Stimulated activated CD8-positive, alpha-beta memory T cell treated with anti-CD3 and anti-CD28 coated beads, Interleukin-4, amount 100 ng/mL, for 48 hours (primary cell): ENCODE measurements around the gene PODXL.
"Not testable (repeated sequence)": the region's sequence is repeated elsewhere in the genome, so short reads cannot be mapped to it uniquely, and the experiment has no call there.

Experiments
- DNase-seq: peaks from one replicate; pipeline ENCODE4 v3.0.0-alpha.2; 2020

Gene PODXL

DNA sequence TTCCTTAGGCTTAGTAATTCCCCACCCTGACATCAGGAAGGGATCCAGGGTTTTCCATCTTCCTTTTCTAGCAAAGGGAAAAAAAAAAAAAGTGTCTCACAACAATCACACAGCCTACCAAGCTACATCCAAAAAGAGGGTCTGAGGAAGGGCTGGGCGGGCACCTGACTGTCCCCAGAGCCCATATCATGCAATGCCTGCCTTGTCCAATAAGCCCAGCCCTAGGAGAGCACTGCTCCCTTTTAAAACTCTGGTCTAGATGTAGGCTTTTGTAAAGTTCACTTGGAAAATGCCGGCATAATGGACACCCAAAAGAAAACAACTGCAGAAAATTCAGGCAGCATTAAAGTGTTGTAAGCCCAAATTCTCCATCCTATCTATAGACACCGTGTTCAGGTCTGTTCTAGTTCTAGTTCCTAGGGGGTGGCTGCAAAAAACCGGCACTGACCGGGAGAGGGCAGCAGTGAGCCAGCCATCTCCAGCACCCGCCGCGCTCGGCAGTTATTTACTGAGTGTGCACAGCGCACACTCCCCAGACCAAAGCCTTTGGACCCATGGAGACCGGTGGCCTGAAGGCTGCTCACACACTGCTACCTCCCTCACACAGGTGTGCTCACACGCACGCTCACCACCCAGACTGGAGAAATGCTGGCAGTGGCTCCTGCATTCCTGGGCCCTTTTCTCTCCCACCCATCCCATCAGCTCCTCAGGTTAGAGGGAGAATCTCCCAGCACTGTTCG lies 48.7 kb downstream of the PODXL start:
- DNase-seq = peak; percentile 91

GRCh38 chr7:131506597-131506996 lies 49.8 kb downstream of the PODXL start:
- DNase-seq = no peak

- no peak for DNase-seq
These were observed 50.5 kb downstream of the PODXL start for GRCh38 chr7:131505636-131506557.

- DNase-seq = not testable (repeated sequence)
These were observed 51.3 kb downstream of the PODXL start for GRCh38 chr7:131505037-131505620.

DNA sequence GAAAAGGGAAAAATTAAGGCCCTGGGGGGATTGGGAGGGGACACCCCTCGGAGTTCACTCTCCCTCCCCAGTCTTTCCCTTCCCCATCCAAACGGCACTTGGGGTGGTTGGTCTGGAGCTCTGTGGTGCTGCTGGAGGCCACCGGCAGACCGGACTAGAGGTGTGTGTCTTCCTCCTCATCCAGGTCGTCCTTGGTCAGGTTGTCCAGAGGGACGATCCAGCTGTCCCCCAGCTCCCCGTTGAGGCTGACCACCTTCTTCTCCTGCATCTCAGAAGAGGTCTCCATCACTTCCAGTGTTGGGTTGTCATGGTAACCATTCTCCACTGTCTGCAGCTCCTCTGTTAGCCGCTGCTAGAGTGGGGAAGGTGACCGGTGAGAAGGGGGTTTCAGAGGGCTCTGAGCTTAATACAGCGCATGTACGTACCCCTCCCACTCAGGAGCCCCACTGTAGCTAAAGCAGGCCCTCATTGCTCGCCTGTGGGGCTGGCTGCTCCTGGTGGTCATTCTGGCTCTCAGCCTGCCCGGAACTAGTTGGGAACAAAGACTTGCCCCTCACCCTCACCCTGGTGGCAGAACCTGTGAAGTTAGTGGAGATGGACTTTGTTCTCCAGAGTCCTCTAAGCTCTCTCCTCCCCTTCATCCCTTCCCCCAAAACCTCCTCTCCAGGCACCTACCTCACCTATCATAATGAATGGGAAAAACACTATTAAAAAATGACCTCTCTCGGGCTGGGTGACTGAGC lies 52.1 kb downstream of the PODXL start:
- DNase-seq = no peak

GRCh38 chr7:131503639-131504038 lies 52.8 kb downstream of the PODXL start:
- DNase-seq = no peak

- DNase-seq = no peak
These were observed 53.5 kb downstream of the PODXL start for GRCh38 chr7:131502810-131503508.

- DNase-seq = no peak
These were observed 54.3 kb downstream of the PODXL start for GRCh38 chr7:131501930-131502685.

DNA sequence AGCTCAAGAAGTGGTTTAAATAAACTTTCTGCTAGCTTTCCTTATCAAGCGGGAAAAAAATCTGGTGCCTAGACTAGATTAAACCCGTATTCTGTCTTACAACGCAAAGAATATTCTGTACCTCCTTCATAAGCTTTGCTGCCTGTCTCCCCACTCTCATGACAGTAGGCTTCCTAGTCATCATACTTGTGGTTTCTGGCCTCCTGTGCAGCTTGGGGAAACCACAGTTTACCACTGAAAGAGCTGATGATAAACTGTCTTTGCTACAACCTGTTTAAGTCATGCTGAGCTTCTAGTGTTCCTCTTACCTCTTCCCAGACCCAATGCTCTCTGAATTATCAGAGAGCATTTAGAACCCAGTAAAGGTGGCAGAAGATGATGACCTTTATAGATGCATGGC lies 55.0 kb downstream of the PODXL start:
- peak; percentile 51 for DNase-seq

DNA sequence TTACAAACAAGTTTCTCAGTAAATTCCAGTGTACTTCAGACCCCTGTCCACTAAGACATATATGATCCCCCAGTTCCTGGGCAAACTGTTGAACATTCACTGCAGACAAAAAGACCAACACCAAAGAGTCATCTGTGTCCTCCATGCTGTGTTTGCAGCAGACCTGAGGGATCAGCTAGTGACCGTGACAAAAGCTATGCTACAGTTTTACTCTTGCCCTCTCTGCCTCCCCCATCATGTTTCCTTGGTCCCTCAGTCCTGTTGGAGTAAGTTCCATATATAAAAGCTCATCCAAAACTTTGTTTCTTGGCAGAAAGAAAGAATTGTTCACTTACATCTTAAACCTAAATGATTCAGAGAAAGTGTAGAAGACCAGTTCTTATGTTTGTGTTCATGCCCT lies 56.1 kb downstream of the PODXL start:
- DNase-seq = no peak

DNA sequence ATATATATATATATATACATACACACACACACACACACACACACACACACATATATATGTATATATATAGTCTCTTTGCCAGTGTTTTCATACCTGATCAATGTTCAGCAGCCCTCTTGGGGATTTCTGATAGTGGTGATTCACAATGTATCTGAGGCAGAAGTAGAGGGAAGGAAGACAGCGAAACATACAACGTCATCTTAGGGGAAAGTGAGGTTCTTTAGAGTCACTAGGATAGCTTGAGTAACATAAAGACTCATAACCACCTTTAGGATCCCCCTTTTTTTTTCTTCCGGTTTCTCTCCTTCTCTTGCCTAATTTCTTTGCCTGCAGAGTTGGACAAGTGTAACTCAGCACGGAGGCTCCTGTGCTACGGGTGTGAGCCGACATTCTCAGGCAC lies 56.6 kb downstream of the PODXL start:
- no peak for DNase-seq

GRCh38 chr7:131498237-131498885 lies 58.1 kb downstream of the PODXL start:
- DNase-seq = no peak

DNA sequence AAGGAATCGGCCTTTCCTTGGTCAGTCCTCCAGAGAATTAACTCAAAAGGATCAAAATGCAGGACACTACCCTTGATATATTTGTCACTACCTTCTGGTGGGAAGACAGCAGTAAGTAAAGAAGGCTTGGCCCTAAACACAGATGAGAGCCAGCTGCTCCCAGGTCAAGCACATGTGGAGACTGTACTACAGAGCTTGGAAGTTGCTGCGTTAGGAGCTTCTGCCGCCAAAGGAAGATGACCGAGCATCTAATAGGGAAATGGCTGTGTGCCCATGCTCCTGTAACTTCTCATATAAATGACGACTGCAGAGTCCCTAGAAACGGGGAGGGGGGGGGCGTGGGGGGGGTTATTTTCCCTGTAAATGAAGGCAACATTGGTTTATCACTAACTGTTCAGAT lies 59.0 kb downstream of the PODXL start:
- no peak for DNase-seq

- no peak for DNase-seq
These were observed 60.5 kb downstream of the PODXL start for GRCh38 chr7:131495669-131496498.

- DNase-seq = no peak
These were observed 62.2 kb downstream of the PODXL start for GRCh38 chr7:131494182-131494581.

DNA sequence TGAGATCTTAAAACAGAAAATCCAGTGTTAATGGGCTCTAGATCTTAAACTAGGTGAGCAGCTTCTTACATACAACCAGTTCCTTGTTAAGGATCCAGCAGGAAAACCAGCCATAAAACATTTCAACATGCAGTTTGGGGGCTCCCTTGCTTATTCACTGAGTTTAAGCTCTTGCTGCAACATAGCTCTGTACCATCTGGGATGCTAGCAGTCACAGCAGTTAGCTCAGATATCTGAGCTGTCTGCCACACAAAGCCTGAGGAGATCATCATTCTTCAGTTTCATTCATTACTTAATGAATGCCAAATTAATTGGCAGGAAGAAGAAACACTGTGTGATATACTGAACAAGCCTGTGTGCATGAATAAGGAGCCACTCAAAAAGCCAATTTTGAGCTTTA lies 62.8 kb downstream of the PODXL start:
- no peak for DNase-seq

DNA sequence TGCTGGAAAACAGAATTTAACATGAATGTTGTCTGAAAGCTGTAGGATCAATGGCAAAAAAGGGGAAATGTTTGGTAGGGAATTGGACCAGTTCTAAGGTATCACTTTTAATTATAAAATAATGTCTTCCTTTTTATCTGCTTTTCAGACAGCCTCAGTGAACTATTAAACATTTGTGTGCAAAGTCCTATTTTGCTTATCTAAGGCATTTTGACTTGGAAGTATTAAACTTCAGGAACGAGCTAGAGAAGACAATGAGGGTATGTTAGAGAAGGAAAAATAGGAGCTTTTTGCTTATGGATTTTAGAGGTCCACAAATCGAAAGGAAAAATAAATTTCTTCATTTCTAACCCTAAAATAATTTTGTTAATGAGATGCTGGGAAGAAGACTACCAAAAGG lies 63.3 kb downstream of the PODXL start:
- DNase-seq = no peak

GRCh38 chr7:131489881-131490280 lies 66.5 kb downstream of the PODXL start:
- DNase-seq = no peak

DNA sequence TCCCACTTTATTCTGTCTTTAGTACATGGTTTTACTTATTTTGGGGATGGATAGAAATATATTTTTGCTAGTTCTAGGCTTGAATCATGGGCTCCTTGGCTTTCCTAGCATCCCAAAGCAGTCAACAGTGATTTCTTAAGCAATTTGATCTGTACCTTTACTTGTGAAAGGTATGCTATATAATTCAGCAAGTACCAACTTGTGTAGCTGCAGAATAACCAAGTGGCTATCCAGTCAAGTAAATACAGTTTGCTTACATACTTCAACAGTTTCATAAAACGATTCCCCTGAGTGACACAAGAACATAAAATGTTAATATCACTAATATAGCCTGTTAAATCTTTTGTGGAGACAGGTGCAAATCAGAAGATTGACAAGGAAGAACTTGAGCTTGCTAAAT lies 67.2 kb downstream of the PODXL start:
- DNase-seq = no peak

DNA sequence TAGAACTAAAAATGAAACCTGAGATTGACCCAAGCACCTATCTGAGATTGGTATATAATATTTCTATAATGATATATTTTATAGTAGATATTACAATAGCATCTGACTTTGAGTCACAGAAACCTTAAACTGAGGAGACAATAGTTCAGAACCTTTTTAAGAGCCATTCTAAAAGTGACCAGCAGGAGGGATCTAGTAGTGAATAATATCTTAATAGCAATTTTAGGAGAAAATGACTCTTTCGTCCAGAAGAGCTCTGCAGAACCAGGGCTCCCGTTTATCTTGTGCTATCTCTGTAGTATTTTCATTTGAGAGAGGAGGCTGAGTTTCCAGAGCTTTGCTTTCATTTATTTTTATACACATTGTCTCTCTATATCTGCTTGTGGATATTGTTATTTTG lies 68.1 kb downstream of the PODXL start:
- DNase-seq = no peak
